GM12872 (cell line): ENCODE data around the gene BEX3.

Source experiments
- CTCF ChIP-seq: IDR thresholded peaks from 3 replicates; pipeline ENCODE4 v1.5.1; 2011; ENCODE audit warnings: low read depth, mild to moderate bottlenecking, low read length, moderate library complexity; ENCODE audit not compliant: insufficient read depth

BEX3 gene

GRCh38 chrX:103404231-103405008 lies 28.1 kb downstream of the BEX3 start:
- no peak for TF ChIP-seq CTCF

- TF ChIP-seq CTCF, result no peak
Measured at GRCh38 chrX:103405009-103405333, 28.6 kb downstream of the BEX3 start.

GRCh38 chrX:103406256-103406655 lies 29.9 kb downstream of the BEX3 start:
- TF ChIP-seq CTCF, result no peak

- TF ChIP-seq CTCF, result no peak
Measured at GRCh38 chrX:103407776-103408175, 31.4 kb downstream of the BEX3 start.

GRCh38 chrX:103413705-103414387 lies 37.5 kb downstream of the BEX3 start:
- TF ChIP-seq CTCF, result no peak

- TF ChIP-seq CTCF, result no peak
Measured at GRCh38 chrX:103414561-103414960, 38.2 kb downstream of the BEX3 start.

GRCh38 chrX:103415068-103415467 lies 38.7 kb downstream of the BEX3 start:
- no peak for TF ChIP-seq CTCF
